GM19395 (cell line): ENCODE data around the gene SGPP1.
A peak's percentile ranks its signal among the peaks of the same experiment; 100 is the strongest.
"Not testable (repeated sequence)": the region's sequence is repeated elsewhere in the genome, so short reads cannot be mapped to it uniquely, and the experiment has no call there.

ENCODE experiments used
- ATAC-seq: cut with Tn5 transposase; IDR thresholded peaks from one replicate; pipeline ENCODE4 v1.9.1; 2021; ENCODE audit warnings: mild to moderate bottlenecking, moderate library complexity; ENCODE audit not compliant: unreplicated experiment

The SGPP1 gene

GRCh38 chr14:63727736-63728728 is at the start of gene SGPP1:
SGPP1 (minus strand) TSS chr14:63728065; CDS start chr14:63727944, 121 bp downstream.
- ATAC-seq, result peak; percentile 76

- no peak for ATAC-seq
Measured at GRCh38 chr14:63777024-63777423, 49.2 kb upstream of the SGPP1 start.

DNA sequence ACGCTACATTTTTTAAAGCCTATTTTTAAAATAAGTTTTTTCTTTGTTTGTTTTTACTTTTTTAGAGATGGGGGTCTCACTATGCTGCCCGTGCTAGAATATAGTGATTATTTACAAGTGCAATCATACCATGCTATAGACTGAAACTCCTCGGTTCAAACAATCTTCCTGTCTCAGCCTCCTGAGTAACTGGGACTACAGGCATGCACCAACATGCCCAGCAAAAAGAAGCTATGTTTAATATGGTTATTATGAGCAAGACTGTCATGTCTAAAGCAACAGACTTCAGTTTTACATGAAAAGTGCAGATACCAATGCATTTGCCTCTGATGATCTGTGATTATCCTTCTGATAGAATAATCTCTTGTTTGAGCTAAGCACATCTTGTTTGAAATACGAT is 45.6 kb upstream of the SGPP1 start:
- no peak for ATAC-seq

GRCh38 chr14:63770187-63770807 is 42.4 kb upstream of the SGPP1 start:
- ATAC-seq, result peak; percentile 76

GRCh38 chr14:63766611-63767010 is 38.7 kb upstream of the SGPP1 start:
- ATAC-seq, result no peak

DNA sequence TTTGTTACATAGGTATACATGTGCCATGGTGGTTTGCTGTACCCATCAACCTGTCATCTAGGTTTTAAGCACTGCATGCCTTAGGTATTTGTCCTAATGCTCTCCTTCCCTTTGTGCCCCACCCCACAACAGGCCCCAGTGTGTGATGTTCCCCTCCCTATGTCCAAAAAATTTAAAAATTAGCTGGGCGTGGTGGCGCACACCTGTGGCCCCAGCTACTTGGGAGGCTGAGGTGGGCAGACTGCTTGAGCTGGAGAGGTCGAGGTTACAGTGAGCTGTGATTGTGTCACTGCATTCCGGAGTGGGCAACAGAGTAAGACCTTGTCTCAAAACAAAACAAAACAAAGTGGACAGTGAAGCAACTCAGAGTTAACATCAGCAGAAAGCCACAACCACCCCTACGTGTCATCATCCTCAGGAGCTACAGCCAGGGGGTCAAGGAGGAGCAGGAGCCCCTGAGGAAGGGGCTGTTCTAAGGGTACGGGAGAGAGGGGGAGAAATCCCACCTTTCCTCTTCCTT is 36.8 kb upstream of the SGPP1 start:
- ATAC-seq, result no peak

DNA sequence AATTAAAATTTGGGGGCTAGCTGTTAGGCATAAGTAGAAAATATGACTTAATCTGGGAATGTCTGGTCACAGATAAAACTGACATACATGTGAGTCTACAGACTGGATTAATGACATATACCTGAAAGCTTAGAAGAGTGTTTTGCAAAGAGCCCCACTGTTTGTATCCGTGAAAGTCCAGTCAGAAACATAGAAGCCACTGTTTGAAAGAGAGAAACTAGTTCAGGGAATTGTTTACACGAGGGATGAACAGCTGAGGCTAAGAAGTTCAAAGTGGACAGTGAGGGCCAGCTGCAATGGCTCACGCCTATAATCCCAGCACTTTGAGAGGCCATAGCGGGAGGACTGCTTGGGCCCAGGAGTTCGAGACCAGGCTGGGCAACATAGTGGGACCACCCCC is 36.2 kb upstream of the SGPP1 start:
- ATAC-seq, result no peak

GRCh38 chr14:63761351-63762117 is 33.7 kb upstream of the SGPP1 start:
- ATAC-seq, result no peak

DNA sequence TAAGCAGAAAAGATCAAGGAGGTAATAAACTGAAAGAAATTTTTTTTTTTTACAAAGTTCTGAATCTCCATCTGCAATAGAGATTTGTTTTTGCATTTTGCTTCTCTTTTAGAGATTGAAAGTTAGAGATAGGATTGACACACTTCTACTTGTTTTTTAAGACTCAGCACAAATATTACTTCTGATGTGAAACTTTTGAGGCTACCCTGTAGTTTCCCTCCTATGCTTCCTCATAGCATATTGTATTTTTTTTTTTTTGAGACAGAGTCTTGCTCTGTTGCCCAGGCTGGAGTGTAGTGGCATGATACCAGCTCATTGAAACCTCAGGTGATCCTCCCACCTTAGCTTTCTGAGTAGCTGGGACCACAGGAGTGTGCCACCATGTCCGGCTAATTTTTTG is 32.1 kb upstream of the SGPP1 start:
- ATAC-seq, result peak; percentile 72

GRCh38 chr14:63759456-63759855 is 31.6 kb upstream of the SGPP1 start:
- peak; percentile 81 for ATAC-seq

- no peak for ATAC-seq
Measured at GRCh38 chr14:63757211-63757610, 29.3 kb upstream of the SGPP1 start.

- ATAC-seq, result no peak
Measured at GRCh38 chr14:63752449-63753169, 24.7 kb upstream of the SGPP1 start.

DNA sequence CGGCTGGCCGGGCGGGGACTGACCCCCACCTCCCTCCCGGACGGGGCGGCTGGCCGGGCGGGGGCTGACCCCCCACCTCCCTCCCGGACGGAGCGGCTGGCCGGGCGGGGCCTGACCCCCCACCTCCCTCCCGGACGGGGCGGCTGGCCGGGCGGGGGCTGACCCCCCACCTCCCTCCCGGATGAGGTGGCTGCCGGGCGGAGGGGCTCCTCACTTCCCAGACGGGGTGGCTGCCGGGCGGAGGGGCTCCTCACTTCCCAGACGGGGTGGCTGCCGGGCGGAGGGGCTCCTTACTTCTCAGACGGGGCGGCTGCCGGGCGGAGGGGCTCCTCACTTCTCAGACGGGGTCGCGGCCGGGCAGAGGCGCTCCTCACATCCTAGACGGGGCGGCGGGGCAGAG is 23.2 kb upstream of the SGPP1 start:
- ATAC-seq, result not testable (repeated sequence)

GRCh38 chr14:63747846-63748245 is 20.0 kb upstream of the SGPP1 start:
- ATAC-seq, result no peak

- peak; percentile 79 for ATAC-seq
Measured at GRCh38 chr14:63745858-63746425, 18.1 kb upstream of the SGPP1 start.

DNA sequence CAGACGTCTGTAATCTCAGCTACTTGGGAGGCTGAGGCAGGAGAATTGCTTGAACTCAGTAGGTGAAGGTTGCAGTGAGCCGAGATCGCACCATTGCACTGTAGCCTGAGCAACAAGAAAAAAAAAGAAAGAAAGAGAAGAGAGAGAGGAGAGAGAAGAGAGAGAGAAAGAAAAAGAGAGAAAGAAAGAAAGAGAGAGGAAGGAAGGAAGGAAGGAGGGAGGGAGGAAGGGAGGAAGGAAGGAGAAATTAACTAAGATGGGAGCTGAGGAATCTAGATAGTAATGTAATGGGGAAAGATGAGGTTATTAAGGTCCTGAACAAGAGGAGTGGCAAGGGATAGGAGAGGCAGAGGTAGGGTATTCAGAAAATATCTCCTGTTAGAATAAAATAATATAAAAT is 17.4 kb upstream of the SGPP1 start:
- no peak for ATAC-seq

- ATAC-seq, result peak; percentile 100
Measured at GRCh38 chr14:63737582-63738006, 9.7 kb upstream of the SGPP1 start.

GRCh38 chr14:63735720-63736119 is 7.9 kb upstream of the SGPP1 start:
- no peak for ATAC-seq

- no peak for ATAC-seq
Measured at GRCh38 chr14:63730659-63731058, 2.8 kb upstream of the SGPP1 start.

- ATAC-seq, result peak; percentile 45
Measured at GRCh38 chr14:63727231-63727735, 582 bp downstream of the SGPP1 start.
